GM10248 (cell line): Measurements from ENCODE around the gene LMCD1.

Source experiments
- CTCF ChIA-PET: fragments of 300-600 bp; sonication (Branson Sonifier 250); formaldehyde crosslinking; extraction: SDS; loops from one replicate; lab custom pipeline; 2021; ENCODE audit warnings: antibody characterized with exemption; lab: Yijun Ruan, JAX
- POLR2A ChIA-PET: fragments of 350-650 bp; sonication (Branson Sonifier 250); formaldehyde crosslinking; extraction: SDS; loops from one replicate; lab custom pipeline; 2020; ENCODE audit warnings: antibody characterized with exemption; lab: Yijun Ruan, JAX
- DNase-seq: peaks from one replicate; pipeline ENCODE4 v3.0.0; 2012; ENCODE audit errors: extremely low spot score
- TF ChIP-seq, protein P1 (sequence below): IDR thresholded peaks from 2 replicates; pipeline ENCODE4 v1.5.1; 2012; ENCODE audit warnings: mild to moderate bottlenecking, low read depth; ENCODE audit errors: extremely low read depth, missing control alignments, control extremely low read depth

Gene LMCD1

GRCh38 chr3:8563146-8563545 lies 61.5 kb downstream of the LMCD1 start:
- ChIA-PET CTCF (no interaction called here), POLR2A (no interaction called here)
- no peak for DNase-seq
- TF ChIP-seq, protein P1, sequence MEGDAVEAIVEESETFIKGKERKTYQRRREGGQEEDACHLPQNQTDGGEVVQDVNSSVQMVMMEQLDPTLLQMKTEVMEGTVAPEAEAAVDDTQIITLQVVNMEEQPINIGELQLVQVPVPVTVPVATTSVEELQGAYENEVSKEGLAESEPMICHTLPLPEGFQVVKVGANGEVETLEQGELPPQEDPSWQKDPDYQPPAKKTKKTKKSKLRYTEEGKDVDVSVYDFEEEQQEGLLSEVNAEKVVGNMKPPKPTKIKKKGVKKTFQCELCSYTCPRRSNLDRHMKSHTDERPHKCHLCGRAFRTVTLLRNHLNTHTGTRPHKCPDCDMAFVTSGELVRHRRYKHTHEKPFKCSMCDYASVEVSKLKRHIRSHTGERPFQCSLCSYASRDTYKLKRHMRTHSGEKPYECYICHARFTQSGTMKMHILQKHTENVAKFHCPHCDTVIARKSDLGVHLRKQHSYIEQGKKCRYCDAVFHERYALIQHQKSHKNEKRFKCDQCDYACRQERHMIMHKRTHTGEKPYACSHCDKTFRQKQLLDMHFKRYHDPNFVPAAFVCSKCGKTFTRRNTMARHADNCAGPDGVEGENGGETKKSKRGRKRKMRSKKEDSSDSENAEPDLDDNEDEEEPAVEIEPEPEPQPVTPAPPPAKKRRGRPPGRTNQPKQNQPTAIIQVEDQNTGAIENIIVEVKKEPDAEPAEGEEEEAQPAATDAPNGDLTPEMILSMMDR: no peak

DNA sequence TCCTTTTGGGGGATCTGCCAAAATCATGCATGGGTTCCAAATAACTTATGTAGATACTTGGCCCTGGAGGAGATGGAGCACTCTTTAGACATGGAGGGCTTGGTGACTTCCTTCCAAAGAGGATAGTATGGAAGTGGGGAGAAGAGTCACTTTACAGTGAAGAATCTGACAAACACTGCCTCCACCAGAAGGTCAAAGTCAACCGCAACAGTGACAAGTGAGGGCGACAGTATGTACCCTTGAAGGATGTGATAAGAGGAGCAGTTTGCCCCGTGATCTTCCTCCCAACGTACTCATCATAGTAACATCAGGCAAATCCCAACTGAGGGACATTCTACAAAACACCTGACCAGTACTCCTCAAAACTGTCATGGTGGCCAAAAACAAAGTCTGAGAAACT lies 62.0 kb downstream of the LMCD1 start:
- no peak for DNase-seq
- ChIA-PET CTCF (no interaction called here), POLR2A (no interaction called here)
- TF ChIP-seq, protein P1: no peak

DNA sequence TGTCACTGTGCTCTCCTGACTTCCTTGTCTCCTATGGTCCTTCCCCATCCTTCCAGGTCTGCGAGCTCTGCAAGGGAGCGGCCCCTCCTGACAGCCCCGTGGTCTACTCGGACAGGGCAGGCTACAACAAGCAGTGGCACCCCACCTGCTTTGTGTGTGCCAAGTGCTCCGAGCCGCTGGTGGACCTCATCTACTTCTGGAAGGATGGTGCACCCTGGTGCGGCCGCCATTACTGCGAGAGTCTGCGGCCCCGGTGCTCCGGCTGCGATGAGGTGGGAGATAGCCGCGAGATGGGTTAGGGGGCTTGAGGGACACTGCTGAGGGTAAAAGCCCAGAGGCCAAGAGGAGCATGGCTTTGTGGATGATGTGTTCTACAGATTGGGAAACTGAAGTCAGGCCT lies 63.8 kb downstream of the LMCD1 start:
- ChIA-PET POLR2A (no interaction called here), CTCF (interaction anchor here (1.6 kb wide), 1 partner anchor 10 kb away, joined by 5 read pairs; no protein-coding TSS in a partner anchor)
- no peak for DNase-seq
- TF ChIP-seq, protein P1: no peak

- POLR2A ChIA-PET: no interaction called here
- no peak for DNase-seq
- TF ChIP-seq, protein P1: no peak
- CTCF ChIA-PET: interaction anchor here (1.1 to 1.4 kb wide), 3 partner anchors 12 to 31 kb away, joined by 3 to 6 read pairs (median 3); no protein-coding TSS in a partner anchor
Observed at GRCh38 chr3:8567784-8568575, 66.4 kb downstream of the LMCD1 start.

- ChIA-PET CTCF (no interaction called here), POLR2A (no interaction called here)
- no peak for DNase-seq
- TF ChIP-seq, protein P1: no peak
Observed at GRCh38 chr3:8571256-8571655, 69.6 kb downstream of the LMCD1 start.

DNA sequence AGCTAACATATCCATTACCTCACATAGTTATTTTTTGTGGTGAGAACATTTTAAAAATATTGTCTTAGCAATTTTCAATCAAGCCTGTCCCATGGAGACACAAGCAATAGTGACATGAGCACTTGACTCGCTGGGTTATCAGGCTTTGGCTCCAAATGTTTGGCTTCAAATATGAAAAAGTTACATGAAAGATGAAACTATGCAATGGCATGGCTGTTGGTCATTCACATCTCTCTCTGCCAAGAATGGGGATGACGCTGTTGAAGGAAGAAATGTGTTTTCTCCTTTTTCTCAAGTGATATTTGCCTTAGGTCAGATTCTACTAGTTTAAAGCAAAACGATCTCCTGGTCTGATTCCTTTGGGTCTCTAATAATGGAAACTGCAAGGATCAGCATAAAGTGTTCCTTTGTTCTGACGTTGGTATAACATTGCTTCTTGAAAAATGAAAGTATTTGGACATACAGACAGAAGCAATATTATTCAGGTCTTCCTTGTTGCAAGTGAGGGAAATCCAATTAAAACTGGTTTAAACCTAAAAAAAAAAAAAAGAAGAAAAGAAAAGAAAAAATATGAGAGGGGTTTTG lies 71.8 kb downstream of the LMCD1 start:
- TF ChIP-seq, protein P1: no peak
- ChIA-PET POLR2A (no interaction called here), CTCF (no interaction called here)
- DNase-seq: no peak
